Measurements from ENCODE around the gene PRRT1. TPM values are rescaled to one million over a fixed set of nuclear protein-coding genes. Genes with fewer than 3 reads are reported as not detected.
A peak's percentile ranks its signal among the peaks of the same experiment; 100 is the strongest.

The PRRT1 gene
- total RNA-seq, 4 donors from 2014 or later = 0.49 to 0.81 (median 0.67) TPM; not detected in 1

DNA sequence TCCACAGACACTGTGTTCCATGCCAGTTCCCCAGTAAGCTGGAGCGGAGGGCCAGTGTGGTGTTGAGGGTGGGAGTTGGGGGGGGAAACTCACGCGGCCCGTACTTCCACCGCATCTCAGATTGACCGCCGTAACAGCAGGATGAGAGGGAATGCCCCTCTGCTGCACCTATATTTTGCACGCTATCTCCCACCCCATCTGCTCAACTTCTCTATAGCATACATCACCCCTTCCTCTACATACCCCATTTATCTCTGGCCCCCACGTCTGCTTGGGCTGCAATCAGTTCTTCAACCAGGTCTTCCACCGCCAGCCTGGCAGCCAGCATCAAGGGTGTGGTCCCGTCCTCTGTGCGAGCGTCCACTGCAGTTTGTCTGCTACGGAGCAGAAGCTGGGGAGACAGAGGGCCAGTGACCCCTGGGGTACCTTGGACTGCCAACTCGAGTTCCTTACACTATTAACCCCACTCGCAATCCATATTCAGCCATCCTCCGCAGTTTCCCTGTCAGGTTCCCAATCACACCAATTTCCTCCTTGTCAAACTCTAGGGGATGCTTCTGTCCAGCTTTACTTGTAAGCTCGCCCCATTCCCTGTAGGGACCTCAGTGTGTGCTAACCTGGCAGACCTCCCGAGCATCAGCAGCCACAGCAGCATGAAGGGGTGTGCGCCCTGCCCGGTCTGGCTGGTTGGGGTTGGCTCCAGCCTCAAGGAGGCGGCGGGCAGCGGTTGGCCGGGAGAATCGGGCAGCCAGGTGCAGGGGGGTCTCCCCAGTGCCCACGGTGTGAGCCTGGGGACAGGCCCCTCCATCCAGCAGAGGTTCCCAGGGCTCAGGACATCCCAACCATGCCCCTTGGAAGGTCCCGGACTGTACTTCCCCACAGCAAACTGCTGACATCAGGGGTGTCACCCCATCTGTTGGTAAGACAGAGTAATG, 45.2 kb upstream of the PRRT1 start:
- Histone ChIP-seq H3K9me3 (no peaks in the 10 kb centered on the region), H3K36me3 (no peaks in the 10 kb centered on the region), H3K27me3 (no peaks in the 10 kb centered on the region), H3K27ac (peak overlapping the region; percentile 98 to 99 (median 99)), H3K4me3 (replicated peaks in 1 of 3) (peak overlapping the region in 1 of 3 donors; percentile 81), H3K4me1 (peaks cover 11 to 32% of the 10 kb centered on the region in 2 donors)
- 24 to 28% methylated on average over 19 to 22 of the region's 28 CpGs for WGBS, 2 donors
- DNase-seq = peak in 1 of 2 donors; percentile 12
- TF ChIP-seq POLR2A (IDR thresholded peaks at IDR 0.05) = no peak
- TF ChIP-seq, protein P1, sequence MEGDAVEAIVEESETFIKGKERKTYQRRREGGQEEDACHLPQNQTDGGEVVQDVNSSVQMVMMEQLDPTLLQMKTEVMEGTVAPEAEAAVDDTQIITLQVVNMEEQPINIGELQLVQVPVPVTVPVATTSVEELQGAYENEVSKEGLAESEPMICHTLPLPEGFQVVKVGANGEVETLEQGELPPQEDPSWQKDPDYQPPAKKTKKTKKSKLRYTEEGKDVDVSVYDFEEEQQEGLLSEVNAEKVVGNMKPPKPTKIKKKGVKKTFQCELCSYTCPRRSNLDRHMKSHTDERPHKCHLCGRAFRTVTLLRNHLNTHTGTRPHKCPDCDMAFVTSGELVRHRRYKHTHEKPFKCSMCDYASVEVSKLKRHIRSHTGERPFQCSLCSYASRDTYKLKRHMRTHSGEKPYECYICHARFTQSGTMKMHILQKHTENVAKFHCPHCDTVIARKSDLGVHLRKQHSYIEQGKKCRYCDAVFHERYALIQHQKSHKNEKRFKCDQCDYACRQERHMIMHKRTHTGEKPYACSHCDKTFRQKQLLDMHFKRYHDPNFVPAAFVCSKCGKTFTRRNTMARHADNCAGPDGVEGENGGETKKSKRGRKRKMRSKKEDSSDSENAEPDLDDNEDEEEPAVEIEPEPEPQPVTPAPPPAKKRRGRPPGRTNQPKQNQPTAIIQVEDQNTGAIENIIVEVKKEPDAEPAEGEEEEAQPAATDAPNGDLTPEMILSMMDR (IDR thresholded peaks at IDR 0.05) = no peak
- intact Hi-C loops (cut with DNase I) = no loop called here

DNA sequence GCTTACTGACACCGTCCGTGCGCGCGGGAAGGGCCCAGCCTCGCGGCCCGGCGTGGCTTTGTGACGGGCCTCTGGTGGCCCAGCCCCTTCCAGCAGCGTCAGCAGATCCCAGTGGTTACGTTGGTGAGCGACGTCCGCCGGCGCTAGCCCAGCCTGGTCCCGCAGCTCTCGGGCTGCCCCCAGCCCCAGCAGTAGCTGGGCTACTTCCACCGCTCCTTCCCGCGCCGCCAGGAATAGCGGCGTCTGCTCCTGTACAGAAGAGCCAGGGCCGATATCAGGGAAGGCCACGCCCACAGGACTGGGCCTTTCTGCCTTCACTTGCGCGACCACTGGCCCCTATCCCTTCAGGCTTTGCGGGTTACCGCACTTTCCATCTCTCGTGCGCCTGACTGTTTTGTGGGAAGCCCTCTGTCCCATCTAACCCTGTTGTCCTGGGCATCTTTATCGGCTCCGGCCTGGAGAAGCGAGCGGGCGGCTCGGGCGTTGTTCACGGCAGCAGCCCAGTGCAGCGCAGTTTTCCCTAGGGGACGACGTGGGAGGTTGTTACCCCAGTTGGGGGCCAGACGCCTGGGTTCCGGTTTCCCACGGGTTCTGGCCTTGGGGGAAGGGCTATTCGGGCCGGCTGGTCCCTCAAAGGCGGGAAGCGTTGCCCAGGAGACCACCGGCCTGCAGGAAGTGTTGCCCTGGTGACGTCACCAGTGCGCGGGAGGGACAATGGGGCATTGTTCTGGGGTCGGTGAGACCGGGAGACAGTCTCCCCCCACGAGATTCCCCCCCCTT, 44.4 kb upstream of the PRRT1 start:
- H3K36me3 ChIP-seq = no peaks in the 10 kb centered on the region
- H3K27ac ChIP-seq = peak overlapping the region; percentile 98 to 99 (median 99)
- DNase-seq = peak; percentile 79 to 83
- H3K4me3 ChIP-seq (replicated peaks in 1 of 3) = peak overlapping the region; percentile 22 to 81 (median 57)
- TF ChIP-seq POLR2A (IDR thresholded peaks at IDR 0.05) = peak; percentile 90 to 94
- TF ChIP-seq, protein P1 (IDR thresholded peaks at IDR 0.05) = no peak
- H3K4me1 ChIP-seq = peaks cover 11 to 33% of the 10 kb centered on the region in 2 donors
- 0 to 1% methylated on average over 27 to 35 of the region's 58 CpGs for WGBS, 2 donors
- no peaks in the 10 kb centered on the region for H3K27me3 ChIP-seq
- H3K9me3 ChIP-seq = no peaks in the 10 kb centered on the region
- intact Hi-C loops (cut with DNase I) = no loop called here

DNA sequence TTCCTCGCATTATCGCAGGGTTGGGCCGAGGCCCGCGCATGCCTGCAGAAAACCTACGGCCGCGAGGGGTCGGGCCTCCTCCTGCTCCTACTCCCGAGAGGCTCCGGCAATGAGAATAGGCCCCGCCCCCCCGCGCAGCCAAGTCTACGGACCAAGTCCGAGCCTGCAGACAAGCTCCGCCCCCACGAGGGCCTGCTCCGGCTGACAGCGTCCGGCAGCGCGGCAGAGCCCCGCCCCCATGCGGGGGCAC, 43.8 kb upstream of the PRRT1 start:
- TF ChIP-seq, protein P1 (IDR thresholded peaks at IDR 0.05) = peak in 3 of 6 experiments; percentile 46 to 76 (median 52)
- TF ChIP-seq POLR2A (IDR thresholded peaks at IDR 0.05) = no peak
- intact Hi-C loops (cut with DNase I) = no loop called here
- Histone ChIP-seq H3K27me3 (no peaks in the 10 kb centered on the region), H3K36me3 (no peaks in the 10 kb centered on the region), H3K4me3 (replicated peaks in 1 of 3) (peak overlapping the region in 1 of 3 donors; percentile 81), H3K27ac (peak overlapping the region in 2 of 3 donors; percentile 98 to 99), H3K4me1 (peaks cover 11 to 38% of the 10 kb centered on the region in 2 donors), H3K9me3 (no peaks in the 10 kb centered on the region)
- peak; percentile 100 for DNase-seq
- WGBS, 2 donors = 0 to 1% methylated on average over 7 to 17 of the region's 25 CpGs

DNA sequence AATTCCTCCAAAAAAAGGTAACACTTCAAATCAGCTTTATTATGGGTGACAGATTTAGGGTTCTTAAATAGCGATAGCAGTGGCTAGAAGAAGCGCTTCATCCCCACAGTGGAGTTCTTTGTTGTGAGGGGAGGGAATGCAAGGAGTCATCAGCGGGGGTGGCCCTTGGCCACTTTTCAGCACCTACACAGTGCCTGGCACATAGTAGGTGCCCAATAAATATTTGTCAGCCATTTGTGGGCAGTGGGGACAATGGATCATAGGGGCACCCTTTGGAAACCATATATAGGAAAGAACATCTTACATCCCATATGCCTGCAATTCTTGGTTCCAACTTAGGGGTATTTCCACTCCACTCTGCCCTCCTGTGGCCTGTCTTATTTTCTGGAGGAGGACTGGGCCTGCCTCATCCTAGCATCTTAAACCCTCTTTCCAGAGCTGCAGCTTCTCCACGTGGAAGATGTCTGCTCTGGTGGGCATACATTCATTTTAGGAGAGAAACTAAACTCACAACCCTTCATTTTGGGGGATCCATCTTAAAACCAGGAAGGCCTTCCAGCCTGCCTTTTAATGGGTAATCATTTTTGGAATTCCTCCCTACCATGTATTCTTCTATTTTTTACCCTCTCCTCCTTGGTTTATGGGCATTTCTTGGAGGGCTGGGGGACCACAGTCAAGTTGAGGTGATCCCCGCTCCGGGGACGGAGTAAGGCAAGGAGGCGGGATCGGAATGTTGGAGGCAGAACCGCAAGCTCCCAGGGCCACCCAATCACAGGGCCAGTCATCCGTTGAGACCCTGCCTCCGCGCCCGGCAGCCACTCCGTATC, 43.3 kb upstream of the PRRT1 start:
- peaks cover 11 to 40% of the 10 kb centered on the region in 2 donors for H3K4me1 ChIP-seq
- peak in 1 of 2 donors; percentile 86 for TF ChIP-seq POLR2A (IDR thresholded peaks at IDR 0.05)
- TF ChIP-seq, protein P1 (IDR thresholded peaks at IDR 0.05) = peak in 5 of 6 experiments; percentile 18 to 74 (median 49)
- H3K9me3 ChIP-seq = no peaks in the 10 kb centered on the region
- peak overlapping the region in 1 of 3 donors; percentile 7 for H3K4me3 ChIP-seq (replicated peaks in 1 of 3)
- H3K27me3 ChIP-seq = no peaks in the 10 kb centered on the region
- no peaks in the 10 kb centered on the region for H3K36me3 ChIP-seq
- H3K27ac ChIP-seq = peak overlapping the region; percentile 80 to 99 (median 97)
- peak in 1 of 2 donors; percentile 35 for DNase-seq
- intact Hi-C loops (cut with DNase I) = no loop called here
- WGBS, 2 donors = 17 to 18% methylated on average over 15 of the region's 15 CpGs

All from thyroid gland (tissue), 4 donors.